Measurements from ENCODE around the gene D2HGDH.

D2HGDH gene

GRCh38 chr2:241734467-241735208 lies at the start of gene D2HGDH:
D2HGDH (plus strand) TSS chr2:241734630; CDS start chr2:241735225, 595 bp downstream.
- peak; percentile 81 for DNase-seq (ENCODE audit: low read depth)

GRCh38 chr2:241686324-241686649 lies 48.1 kb upstream of the D2HGDH start:
- DNase-seq (ENCODE audit: low read depth), result no peak

DNA sequence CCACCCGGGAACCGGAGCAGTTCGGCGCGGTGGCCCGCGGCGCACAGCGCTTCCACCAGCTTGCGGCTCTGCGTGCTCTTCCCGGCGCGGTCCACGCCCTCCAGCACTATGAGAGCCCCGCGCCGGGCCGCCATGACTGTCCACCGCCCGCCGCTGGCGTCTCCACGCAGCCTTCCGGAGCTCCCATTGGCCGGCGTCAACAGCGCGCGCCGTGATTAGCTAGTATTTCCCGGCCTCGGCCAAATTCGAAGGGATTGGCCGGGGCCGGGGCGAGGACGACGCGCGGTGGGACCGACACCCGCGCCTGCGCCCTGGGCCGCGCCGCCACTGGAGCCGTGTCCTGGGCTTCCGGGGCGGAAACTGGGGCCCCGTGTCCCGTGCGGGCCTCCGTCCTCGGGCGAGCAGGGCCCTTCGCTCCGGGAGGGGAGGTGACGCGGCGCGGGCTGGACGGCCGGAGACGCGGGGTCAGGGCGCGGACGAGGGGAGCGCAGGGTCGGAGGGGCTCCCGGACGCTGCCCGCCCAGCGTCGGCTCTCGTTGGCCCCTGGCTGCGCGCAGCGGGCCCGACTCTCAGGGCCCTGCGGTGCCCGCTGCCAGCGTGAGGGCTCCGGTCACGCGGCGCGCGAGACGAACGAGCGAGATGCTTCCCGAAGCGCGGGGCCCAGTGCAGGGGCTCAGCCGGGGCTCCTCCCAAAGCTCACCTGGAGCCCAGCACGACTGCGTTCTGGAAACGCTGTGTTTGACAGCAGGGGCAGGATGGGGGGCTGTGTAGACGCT lies 47.6 kb upstream of the D2HGDH start, which contains the start of gene DTYMK:
Gene DTYMK, minus strand, starts transcription at position 166 of the 776 bp plus-strand sequence. Its CDS starts 32 bp downstream, at position 134.
- DNase-seq (ENCODE audit: low read depth), result peak; percentile 93

- no peak for DNase-seq (ENCODE audit: low read depth)
Measured at GRCh38 chr2:241689306-241689705, 45.1 kb upstream of the D2HGDH start.

DNA sequence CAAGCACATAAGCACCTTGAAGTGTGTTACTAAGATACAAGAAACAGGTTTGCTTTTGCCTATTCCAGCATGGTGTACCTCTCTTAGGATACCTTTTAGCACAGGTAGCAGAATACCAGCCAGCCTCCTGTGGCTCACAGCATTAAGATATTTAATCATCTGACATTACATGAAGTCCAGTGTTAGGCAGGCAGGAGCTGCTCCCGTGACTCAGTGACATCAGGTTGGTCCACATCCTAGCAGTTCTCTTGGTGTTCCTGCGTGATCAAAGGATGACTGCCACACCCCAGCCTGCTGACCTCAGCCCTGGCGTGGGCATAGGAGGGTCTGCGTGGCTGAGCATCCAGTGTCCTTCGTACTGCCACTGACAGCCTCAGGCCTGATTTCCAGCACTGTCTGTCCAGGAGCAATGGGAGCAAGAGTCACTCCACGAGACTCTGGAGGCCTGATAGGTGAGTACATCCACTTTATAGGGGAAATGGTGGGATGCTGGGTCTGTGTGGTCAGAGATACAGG lies 44.2 kb upstream of the D2HGDH start:
- no peak for DNase-seq (ENCODE audit: low read depth)

DNA sequence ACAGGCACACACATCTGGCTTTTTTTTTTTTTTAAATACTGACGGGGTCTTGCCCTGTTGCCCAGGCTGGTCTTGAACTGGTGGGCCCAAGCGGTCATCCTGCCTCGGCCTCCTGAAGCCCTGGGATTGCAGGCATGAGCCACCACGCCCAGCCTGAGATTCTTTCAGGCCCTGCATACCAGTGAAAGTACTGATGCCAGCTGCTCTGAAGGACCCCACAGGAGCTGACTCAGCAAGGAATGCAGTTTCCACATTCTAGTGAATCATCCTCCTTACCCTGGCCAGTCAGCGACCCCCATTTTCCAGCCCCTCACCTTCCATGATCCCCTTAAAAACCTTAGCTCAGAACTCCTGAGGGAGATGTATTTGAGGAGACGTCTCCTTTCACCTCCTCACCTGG lies 42.0 kb upstream of the D2HGDH start:
- no peak for DNase-seq (ENCODE audit: low read depth)

GRCh38 chr2:241695651-241696050 lies 38.8 kb upstream of the D2HGDH start:
- no peak for DNase-seq (ENCODE audit: low read depth)

DNA sequence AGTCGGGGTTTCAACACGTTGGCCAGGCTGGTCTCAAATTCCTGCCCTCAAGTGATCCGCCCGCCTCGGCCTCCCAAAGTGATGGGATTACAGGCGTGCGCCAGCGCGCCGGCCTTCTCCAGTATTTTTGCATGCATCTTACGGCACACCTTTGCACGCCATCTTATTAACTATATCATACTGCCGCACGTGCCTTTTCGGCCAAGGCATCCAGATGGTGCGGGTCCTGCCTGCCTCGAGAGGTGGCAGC lies 33.4 kb upstream of the D2HGDH start:
- DNase-seq (ENCODE audit: low read depth), result no peak

- peak; percentile 88 for DNase-seq (ENCODE audit: low read depth)
Measured at GRCh38 chr2:241701399-241702154, 32.9 kb upstream of the D2HGDH start, which contains the start of gene ING5. ING5 (plus strand) TSS chr2:241702039; CDS start chr2:241702066, 27 bp downstream.

DNA sequence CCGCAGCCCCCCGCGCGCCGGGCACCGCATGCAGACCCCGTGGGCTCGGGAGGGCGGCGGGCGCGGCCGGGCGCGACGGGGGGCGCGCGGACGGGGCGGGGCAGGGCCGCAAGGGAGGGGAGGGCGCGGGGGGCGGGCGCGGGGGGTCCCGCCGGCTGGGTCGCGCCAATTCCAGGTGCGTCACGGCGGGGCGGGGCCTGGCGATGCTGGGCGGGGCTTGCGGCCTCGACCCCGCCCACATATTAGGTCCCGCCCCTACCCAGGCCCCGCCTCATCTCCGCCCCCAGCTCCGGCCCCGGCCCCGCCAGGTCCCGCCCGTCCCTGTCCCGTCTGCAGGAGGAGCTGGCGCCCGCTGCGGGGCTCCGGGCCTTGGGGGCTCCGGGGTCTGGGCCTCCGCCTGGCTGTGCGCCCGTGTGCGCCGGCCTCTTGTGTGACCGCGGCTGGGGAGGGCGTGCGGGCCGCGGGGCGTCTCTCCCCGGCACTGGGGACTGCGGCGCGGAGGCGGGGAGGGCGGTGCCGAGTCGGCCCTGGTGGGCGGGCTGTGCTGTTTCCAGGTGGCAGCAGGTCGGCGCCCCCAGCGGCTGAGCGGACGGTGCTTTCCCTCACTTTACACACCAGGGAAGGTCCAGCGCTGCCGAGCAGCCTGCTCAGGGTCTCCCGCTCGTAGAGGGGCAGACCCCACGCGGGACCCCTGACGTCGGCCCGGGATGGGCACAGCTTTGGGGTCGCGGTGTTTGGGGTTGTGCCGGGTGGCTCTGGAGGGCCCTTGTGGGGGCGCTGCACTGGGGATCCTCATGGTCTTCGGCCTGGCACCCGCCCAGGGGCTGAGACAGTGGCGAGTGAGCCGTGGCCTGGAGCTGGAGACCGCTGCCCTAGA lies 32.0 kb upstream of the D2HGDH start:
- peak; percentile 81 for DNase-seq (ENCODE audit: low read depth)

DNA sequence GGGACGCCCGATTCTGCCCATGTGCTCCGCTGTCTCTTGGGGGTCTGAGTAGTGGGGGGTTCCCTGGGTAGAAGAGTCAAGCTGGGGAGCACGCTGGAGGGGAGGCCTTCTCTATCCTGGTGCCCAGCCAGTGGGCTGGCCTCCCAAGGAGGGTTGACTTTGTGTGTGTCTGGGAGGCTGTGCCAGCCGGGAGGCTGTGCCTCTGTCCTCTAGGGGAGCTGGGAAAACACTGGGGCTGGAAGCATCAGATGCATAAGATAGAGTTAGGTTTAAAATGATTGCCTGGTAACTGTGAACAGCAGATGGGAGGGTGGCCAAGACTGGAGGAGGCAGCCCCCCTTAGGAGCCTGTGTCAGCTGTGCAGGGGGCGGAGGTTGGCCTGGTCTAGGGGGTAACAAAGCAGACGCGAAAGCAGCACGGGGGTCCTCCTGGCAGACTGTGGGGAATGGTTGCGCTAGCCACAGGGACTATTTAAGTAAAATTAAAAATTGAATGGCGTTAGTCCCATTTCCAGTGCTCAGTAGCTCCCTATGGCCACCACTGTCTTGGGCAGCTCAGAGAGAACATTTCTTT lies 31.3 kb upstream of the D2HGDH start:
- no peak for DNase-seq (ENCODE audit: low read depth)

- DNase-seq (ENCODE audit: low read depth), result no peak
Measured at GRCh38 chr2:241706537-241706936, 27.9 kb upstream of the D2HGDH start.

DNA sequence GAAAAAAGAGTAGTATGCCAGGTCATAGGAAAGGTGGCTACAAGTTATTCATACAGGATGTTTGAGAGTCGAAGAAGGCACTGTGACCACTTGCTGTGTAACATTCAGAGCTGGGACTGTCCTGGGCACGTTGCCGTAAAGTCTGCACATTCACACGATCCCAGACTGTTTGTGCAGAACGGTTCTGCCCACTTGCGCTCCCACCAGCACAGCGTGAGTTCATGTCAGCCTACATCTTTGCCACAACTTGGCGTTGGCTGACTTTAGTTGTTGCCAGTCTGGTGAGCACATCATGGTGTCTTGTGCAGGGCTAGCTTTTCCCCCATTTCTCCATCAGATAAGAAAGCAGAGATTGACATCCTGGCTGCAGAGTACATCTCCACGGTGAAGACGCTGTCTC lies 25.6 kb upstream of the D2HGDH start:
- no peak for DNase-seq (ENCODE audit: low read depth)

- no peak for DNase-seq (ENCODE audit: low read depth)
Measured at GRCh38 chr2:241719093-241719492, 15.3 kb upstream of the D2HGDH start.

DNA sequence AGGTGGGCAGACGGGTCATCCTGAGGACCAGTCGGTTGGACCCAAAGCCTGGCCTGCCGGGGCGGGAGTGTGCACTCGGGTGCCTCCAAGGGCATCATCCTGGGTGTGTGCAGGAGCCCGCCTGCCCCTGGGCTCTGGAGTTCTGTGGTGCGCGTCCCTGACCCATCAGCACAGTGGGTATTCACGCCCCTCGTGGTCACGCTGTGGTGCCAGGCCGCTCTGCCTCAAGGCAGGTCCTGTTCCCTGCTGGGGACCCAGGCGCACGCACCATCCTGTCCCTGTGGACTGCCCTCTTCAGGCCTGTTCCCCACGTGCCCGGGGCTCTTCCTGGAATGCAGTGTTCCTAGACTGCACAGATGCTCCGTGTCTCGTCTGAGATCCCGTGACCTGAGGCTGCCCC lies 14.3 kb upstream of the D2HGDH start:
- DNase-seq (ENCODE audit: low read depth), result no peak

DNA sequence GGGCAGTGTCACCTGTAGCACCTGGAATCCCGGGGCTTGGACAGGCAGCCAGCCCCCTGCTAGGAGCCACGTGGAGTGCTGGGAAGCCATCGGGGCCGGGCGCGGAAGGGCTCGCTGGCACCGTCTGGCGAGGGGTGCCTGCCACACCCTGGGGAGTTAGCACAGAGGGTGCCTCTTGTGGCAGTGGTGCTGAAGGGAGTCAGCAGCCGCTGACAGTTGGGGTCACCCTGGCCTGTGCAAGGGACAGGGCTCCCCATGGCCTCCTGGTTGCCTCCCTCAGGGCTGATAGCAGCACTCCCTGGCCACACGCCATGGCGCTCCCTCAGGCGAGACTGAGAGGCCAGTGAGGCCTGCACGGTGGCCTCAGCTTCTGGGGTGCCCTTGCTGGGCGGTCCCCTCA lies 13.9 kb upstream of the D2HGDH start:
- DNase-seq (ENCODE audit: low read depth), result no peak

GRCh38 chr2:241721852-241722251 lies 12.6 kb upstream of the D2HGDH start:
- no peak for DNase-seq (ENCODE audit: low read depth)

GRCh38 chr2:241722896-241723454 lies 11.5 kb upstream of the D2HGDH start:
- DNase-seq (ENCODE audit: low read depth), result no peak

GRCh38 chr2:241724259-241724974 lies 10.0 kb upstream of the D2HGDH start:
- DNase-seq (ENCODE audit: low read depth), result no peak
